Heart right ventricle (tissue), 16 donors: ENCODE results near the gene LAMA2. TPM values are rescaled to one million over a fixed set of nuclear protein-coding genes. Genes with fewer than 3 reads are reported as not detected.

Source experiments
- ATAC-seq, 8 donors: fragments of 200-7000 bp; cut with Tn5 transposase; one replicate each; pipeline ENCODE4 v1.9.1; 2020; ENCODE audit warnings: mild to moderate bottlenecking in 8 of 8, moderate library complexity in 8 of 8, moderate number of reproducible peaks in 1 of 8
- DNase-seq, 2 donors: peaks; one replicate each; pipeline ENCODE4 v3.0.0-alpha.2; 2020
- H3K27ac ChIP-seq, 10 donors: fragments of 200-600 bp; sonication (generic) in 2 of 10; one replicate each; pipeline versions ENCODE4 v1.5.0 to v1.8.0; 2020 to 2022; ENCODE audit warnings: mild to moderate bottlenecking in 3 of 10
- H3K27me3 ChIP-seq, 7 donors: fragments of 200-600 bp; one replicate each; pipeline ENCODE4 v1.8.0; 2021 to 2022; ENCODE audit warnings: mild to moderate bottlenecking in 2 of 7
- H3K36me3 ChIP-seq, 9 donors: fragments of 200-600 bp; sonication (generic) in 1 of 9; one replicate each; pipeline versions ENCODE4 v1.5.0 to v1.8.0; 2020 to 2022; ENCODE audit warnings: mild to moderate bottlenecking in 2 of 9
- H3K4me1 ChIP-seq, 9 donors: fragments of 200-600 bp; sonication (generic) in 1 of 9; one replicate each; pipeline versions ENCODE4 v1.5.0 to v1.8.0; 2020 to 2022; ENCODE audit warnings: mild to moderate bottlenecking in 4 of 9
- H3K4me3 ChIP-seq, 10 donors: fragments of 200-600 bp; sonication (generic) in 2 of 10; one replicate each; pipeline versions ENCODE4 v1.5.0 to v1.8.0; 2020 to 2022; ENCODE audit warnings: mild to moderate bottlenecking in 7 of 10, moderate library complexity in 2 of 10
- H3K9me3 ChIP-seq, 11 donors: fragments of 200-600 bp in 10 of 11; sonication (generic) in 2 of 11; one replicate each; pipeline versions ENCODE4 v1.5.0 to v1.8.0; 2013 to 2022; ENCODE audit warnings: mild to moderate bottlenecking in 2 of 11, control low read depth in 1 of 11, moderate library complexity in 1 of 11
- CTCF ChIP-seq, 9 donors: fragments of 200-600 bp; sonication (generic) in 2 of 9; IDR thresholded peaks; one replicate each; pipeline versions ENCODE4 v1.5.0 to v1.8.0; 2021 to 2022; ENCODE audit warnings: antibody characterized with exemption in 9 of 9, mild to moderate bottlenecking in 5 of 9, moderate library complexity in 1 of 9
- WGBS, 2 donors: extraction: QIAGEN DNeasy Blood & Tissue Kit; methylation state at CpG; one replicate each; pipeline ENCODE4 v1.1.7; 2013; ENCODE audit warnings: inconsistent platforms in 1 of 2; 5-methylcytosine and 5-hydroxymethylcytosine counted together
- intact Hi-C, 10 donors: fragments of 100-400 bp; cut with DNase I; formaldehyde crosslinking; loops; one replicate each; pipeline versions ENCODE4 v1.11.1 to v1.14.2; 2022
- polyA plus RNA-seq, 2 donors: library from polyadenylated mRNA; stranded (reverse); fragments of 200-250 nt; gene quantifications; one replicate each; pipeline ENCODE4 v1.2.3, GENCODE V29; 2013
- total RNA-seq, 10 donors: library from RNA; stranded (reverse); fragmentation: NEBNext Ultra II Directional in 3 of 10; extraction: Animal tissue kit (Norgen Biotek cat#: 25700) in 3 of 10; gene quantifications; one replicate each; pipeline versions ENCODE4 v1.2.1 to v1.2.4, GENCODE V29; 2021 to 2023
- donor health status: Arrhythmogenic right ventricular cardiomyopathy.
- donor health status: ischemic (EF 13 %, LVEDD 7.1; RV severe dilation, severe dysfunction).
- donor health status: healthy with polysubstance abuse.
- donor health status: DM: no; HTN: yes; CAD: no.
- donor health status: DM: no; HTN: no; CAD: no.
- donor health status: ischemic (EF 25% LVEDD 6.9; RV normal size, moderate dysfunction).
- donor health status: ischemic (EF 25% LVEDD 5.7; RV mildly dilated, moderate dysfunction).
- donor health status: healthy.
- donor health status: DM: yes; HTN: yes; CAD: no.
- donor health status: Ischemic cardiomyopathy.
- donor health status: ischemic (EF 35%, LVEDD 5.7; RV mildly dilated, moderate dysfunction).
- donor health status: nonischemic (EF 11% LVEDD 7.7; RV severe dilation, severe dysfunction).
- donor health status: DM: yes; HTN: yes; CAD: no.
- donor health status: PGD.
- donor health status: ischemic (EF 29% LVEDD 5.4; RV normal size, mild dysfunction).
- donor health status: nonischemic (EF 23%, LVEDD 6.1; RV moderate dilation, normal function).

The LAMA2 gene
- total and polyA plus RNA-seq, 12 donors, result 31.1 to 293 (median 223) TPM

GRCh38 chr6:129242546-129242945 is 359.6 kb downstream of the LAMA2 start:
- H3K36me3 ChIP-seq, result peaks cover 0 to 4% (median 0%) of the 10 kb centered on the region in 9 donors
- no peak for TF ChIP-seq CTCF (IDR thresholded peaks at IDR 0.05)
- H3K9me3 ChIP-seq, result no peaks in the 10 kb centered on the region
- intact Hi-C loops, result loop anchor here in 3 of 10 donors (10.0 kb wide), 3 partner anchors 358 to 518 kb away; partner anchors contain the start of gene LAMA2 (in 1 of the 3)
- no peak overlapping the region for H3K4me3 ChIP-seq
- DNase-seq, result no peak
- H3K27ac ChIP-seq, result peak overlapping the region in 2 of 10 donors; percentile 29 to 64
- peaks cover 0 to 53% (median 23%) of the 10 kb centered on the region in 9 donors for H3K4me1 ChIP-seq
- WGBS, 2 donors, result 59 to 68% methylated on average over 2 of the region's 2 CpGs
- no peak for ATAC-seq
- no peaks in the 10 kb centered on the region for H3K27me3 ChIP-seq

GRCh38 chr6:129243377-129243776 is 360.4 kb downstream of the LAMA2 start:
- Histone ChIP-seq H3K4me3 (no peak overlapping the region), H3K36me3 (peaks cover 0 to 4% (median 0%) of the 10 kb centered on the region in 9 donors), H3K9me3 (no peaks in the 10 kb centered on the region), H3K4me1 (peaks cover 0 to 56% (median 24%) of the 10 kb centered on the region in 9 donors), H3K27me3 (no peaks in the 10 kb centered on the region), H3K27ac (peak overlapping the region in 4 of 10 donors; percentile 15 to 64 (median 32))
- TF ChIP-seq CTCF (IDR thresholded peaks at IDR 0.05), result no peak
- ATAC-seq, result peak in 4 of 8 donors; percentile 51 to 77 (median 61)
- 31 to 39% methylated on average over 2 of the region's 2 CpGs for WGBS, 2 donors
- intact Hi-C loops, result loop anchor here in 3 of 10 donors (10.0 kb wide), 3 partner anchors 359 to 519 kb away; partner anchors contain the start of gene LAMA2 (in 1 of the 3)
- no peak for DNase-seq

GRCh38 chr6:129248946-129249345 is 366.0 kb downstream of the LAMA2 start:
- Histone ChIP-seq H3K27me3 (no peaks in the 10 kb centered on the region), H3K27ac (peak overlapping the region in 5 of 10 donors; percentile 12 to 50 (median 35)), H3K36me3 (peaks cover 0 to 30% (median 0%) of the 10 kb centered on the region in 9 donors), H3K4me1 (peaks cover 0 to 56% (median 20%) of the 10 kb centered on the region in 9 donors), H3K4me3 (no peak overlapping the region), H3K9me3 (no peaks in the 10 kb centered on the region)
- TF ChIP-seq CTCF (IDR thresholded peaks at IDR 0.05), result no peak
- ATAC-seq (peak in 7 of 8 donors; percentile 56 to 83 (median 62)), DNase-seq (no peak)
- intact Hi-C loops, result loop anchor here in 3 of 10 donors (10.0 kb wide), 3 partner anchors 364 to 524 kb away; partner anchors contain the start of gene LAMA2 (in 1 of the 3)
- 32 to 43% methylated on average over 4 of the region's 4 CpGs for WGBS, 2 donors

- ATAC-seq (peak in 5 of 8 donors; percentile 6 to 60 (median 37)), DNase-seq (peak in 1 of 2 donors; percentile 48)
- H3K4me3 ChIP-seq, result no peak overlapping the region
- H3K4me1 ChIP-seq, result peaks cover 3 to 52% (median 21%) of the 10 kb centered on the region in 9 donors
- intact Hi-C loops, result loop anchor here in 6 of 10 donors (5.0 to 10.0 kb wide), 9 partner anchors 117 to 1517 kb away; partner anchors contain the start of gene LAMA2 (in 1 of the 6)
- peak; percentile 58 to 79 (median 76) for TF ChIP-seq CTCF (IDR thresholded peaks at IDR 0.05)
- WGBS, 2 donors, result 70 to 72% methylated on average over 13 of the region's 13 CpGs
- H3K27ac ChIP-seq, result peak overlapping the region in 1 of 10 donors; percentile 13
- H3K27me3 ChIP-seq, result no peaks in the 10 kb centered on the region
- H3K9me3 ChIP-seq, result no peaks in the 10 kb centered on the region
- H3K36me3 ChIP-seq, result peaks cover 0 to 50% (median 5%) of the 10 kb centered on the region in 9 donors
Observed at GRCh38 chr6:129251669-129252376, 368.9 kb downstream of the LAMA2 start.
